ENCODE results near the gene LINC00305.

Gene LINC00305

GRCh38 chr18:64052772-64053171 is 96.1 kb downstream of the LINC00305 start:
- H3K27ac ChIP-seq (ENCODE audit: low read depth, low read length), result no peak overlapping the region
- TF ChIP-seq CTCF (IDR thresholded peaks at IDR 0.05; ENCODE audit: insufficient read depth, low read length, poor library complexity, severe bottlenecking), result no peak
- TF ChIP-seq EZH2phosphoT487 (conservative IDR thresholded peaks at IDR 0.05; ENCODE audit: low read length), result no peak
- H4K20me1 ChIP-seq (ENCODE audit: low read depth, low read length), result no peaks in the 10 kb centered on the region; the same call in 1 of the 2 replicates
- H3K79me2 ChIP-seq (ENCODE audit: insufficient read depth, low read length), result no peaks in the 10 kb centered on the region
- H2AFZ ChIP-seq (ENCODE audit: low read depth, low read length, severe bottlenecking), result no peak overlapping the region
- H3K9ac ChIP-seq (ENCODE audit: low read length), result no peak overlapping the region
- no peaks in the 10 kb centered on the region for H3K36me3 ChIP-seq (ENCODE audit: low read length)
- H3K9me3 ChIP-seq (ENCODE audit: insufficient read depth, low read length), result no peaks in the 10 kb centered on the region
- no peaks in the 10 kb centered on the region for H3K27me3 ChIP-seq (ENCODE audit: low read length)
- no peaks in the 10 kb centered on the region for H3K9me2 ChIP-seq (replicated peaks; ENCODE audit: insufficient read depth, low read length)
- no peaks in the 10 kb centered on the region for H3F3A ChIP-seq (ENCODE audit: insufficient read depth)
- no peak overlapping the region for H3K4me3 ChIP-seq (ENCODE audit: insufficient read depth, low read length, poor library complexity, severe bottlenecking)
- no peak overlapping the region for H3K4me2 ChIP-seq (ENCODE audit: low read depth, low read length, poor library complexity, severe bottlenecking)

- Histone ChIP-seq H2AFZ (ENCODE audit: low read depth, low read length, severe bottlenecking) (no peak overlapping the region), H3K9ac (ENCODE audit: low read length) (no peak overlapping the region), H3K4me3 (ENCODE audit: insufficient read depth, low read length, poor library complexity, severe bottlenecking) (no peak overlapping the region), H3K9me2 (replicated peaks; ENCODE audit: insufficient read depth, low read length) (no peaks in the 10 kb centered on the region), H3K27ac (ENCODE audit: low read depth, low read length) (no peak overlapping the region), H4K20me1 (ENCODE audit: low read depth, low read length) (no peaks in the 10 kb centered on the region; the same call in 1 of the 2 replicates), H3K27me3 (ENCODE audit: low read length) (no peaks in the 10 kb centered on the region), H3F3A (ENCODE audit: insufficient read depth) (no peaks in the 10 kb centered on the region), H3K36me3 (ENCODE audit: low read length) (no peaks in the 10 kb centered on the region), H3K9me3 (ENCODE audit: insufficient read depth, low read length) (no peaks in the 10 kb centered on the region), H3K79me2 (ENCODE audit: insufficient read depth, low read length) (no peaks in the 10 kb centered on the region), H3K4me2 (ENCODE audit: low read depth, low read length, poor library complexity, severe bottlenecking) (no peak overlapping the region)
- TF ChIP-seq CTCF (IDR thresholded peaks at IDR 0.05; ENCODE audit: insufficient read depth, low read length, poor library complexity, severe bottlenecking) (no peak), EZH2phosphoT487 (conservative IDR thresholded peaks at IDR 0.05; ENCODE audit: low read length) (no peak)
These were observed 104.3 kb downstream of the LINC00305 start for GRCh38 chr18:64044616-64045015.

- H3K4me2 ChIP-seq (ENCODE audit: low read depth, low read length, poor library complexity, severe bottlenecking), result no peak overlapping the region
- no peaks in the 10 kb centered on the region for H3K27me3 ChIP-seq (ENCODE audit: low read length)
- H3K9me3 ChIP-seq (ENCODE audit: insufficient read depth, low read length), result no peaks in the 10 kb centered on the region
- H3K27ac ChIP-seq (ENCODE audit: low read depth, low read length), result no peak overlapping the region
- no peaks in the 10 kb centered on the region for H3F3A ChIP-seq (ENCODE audit: insufficient read depth)
- no peaks in the 10 kb centered on the region for H3K9me2 ChIP-seq (replicated peaks; ENCODE audit: insufficient read depth, low read length)
- H3K9ac ChIP-seq (ENCODE audit: low read length), result no peak overlapping the region
- no peaks in the 10 kb centered on the region; the same call in 1 of the 2 replicates for H4K20me1 ChIP-seq (ENCODE audit: low read depth, low read length)
- H3K4me3 ChIP-seq (ENCODE audit: insufficient read depth, low read length, poor library complexity, severe bottlenecking), result no peak overlapping the region
- H2AFZ ChIP-seq (ENCODE audit: low read depth, low read length, severe bottlenecking), result no peak overlapping the region
- no peaks in the 10 kb centered on the region for H3K79me2 ChIP-seq (ENCODE audit: insufficient read depth, low read length)
- no peaks in the 10 kb centered on the region for H3K36me3 ChIP-seq (ENCODE audit: low read length)
- TF ChIP-seq CTCF (IDR thresholded peaks at IDR 0.05; ENCODE audit: insufficient read depth, low read length, poor library complexity, severe bottlenecking), result no peak
These were observed 106.0 kb downstream of the LINC00305 start for GRCh38 chr18:64042728-64043358.

Data from SU-DHL-6 (cell line).